ENCODE measurements around the gene GALNT7.

GALNT7 gene

DNA sequence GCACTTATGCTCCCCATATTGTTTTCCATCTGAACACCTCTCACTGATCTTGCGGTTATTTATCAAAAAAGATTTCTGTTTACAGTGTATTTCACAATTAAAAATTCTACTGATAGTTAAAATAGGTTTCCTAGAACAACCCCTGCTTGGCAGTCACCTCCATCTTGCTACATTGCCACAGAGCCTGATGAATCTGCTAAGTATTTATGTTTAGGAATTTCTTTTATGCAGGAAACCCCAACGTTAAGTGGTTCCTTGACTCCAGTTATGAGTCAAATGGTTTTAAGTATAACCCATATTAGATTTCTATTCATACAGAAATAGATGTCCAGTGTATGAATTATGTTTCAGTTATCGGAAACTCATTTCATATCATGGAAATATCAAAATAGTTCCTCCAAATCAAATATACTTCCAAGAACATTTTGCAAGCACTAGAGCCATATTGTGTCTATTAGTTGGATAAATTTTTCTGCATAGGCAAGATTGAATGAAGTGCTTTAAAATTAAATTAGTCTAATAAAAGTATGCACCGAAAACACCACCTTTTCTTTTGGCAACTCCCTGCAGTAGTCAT is 20.6 kb downstream of the GALNT7 start:
- TF ChIP-seq, protein P1, sequence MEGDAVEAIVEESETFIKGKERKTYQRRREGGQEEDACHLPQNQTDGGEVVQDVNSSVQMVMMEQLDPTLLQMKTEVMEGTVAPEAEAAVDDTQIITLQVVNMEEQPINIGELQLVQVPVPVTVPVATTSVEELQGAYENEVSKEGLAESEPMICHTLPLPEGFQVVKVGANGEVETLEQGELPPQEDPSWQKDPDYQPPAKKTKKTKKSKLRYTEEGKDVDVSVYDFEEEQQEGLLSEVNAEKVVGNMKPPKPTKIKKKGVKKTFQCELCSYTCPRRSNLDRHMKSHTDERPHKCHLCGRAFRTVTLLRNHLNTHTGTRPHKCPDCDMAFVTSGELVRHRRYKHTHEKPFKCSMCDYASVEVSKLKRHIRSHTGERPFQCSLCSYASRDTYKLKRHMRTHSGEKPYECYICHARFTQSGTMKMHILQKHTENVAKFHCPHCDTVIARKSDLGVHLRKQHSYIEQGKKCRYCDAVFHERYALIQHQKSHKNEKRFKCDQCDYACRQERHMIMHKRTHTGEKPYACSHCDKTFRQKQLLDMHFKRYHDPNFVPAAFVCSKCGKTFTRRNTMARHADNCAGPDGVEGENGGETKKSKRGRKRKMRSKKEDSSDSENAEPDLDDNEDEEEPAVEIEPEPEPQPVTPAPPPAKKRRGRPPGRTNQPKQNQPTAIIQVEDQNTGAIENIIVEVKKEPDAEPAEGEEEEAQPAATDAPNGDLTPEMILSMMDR (IDR thresholded peaks at IDR 0.05): no peak

- TF ChIP-seq, protein P1 (IDR thresholded peaks at IDR 0.05): no peak
These were observed 23.0 kb downstream of the GALNT7 start for GRCh38 chr4:173191623-173192041.

DNA sequence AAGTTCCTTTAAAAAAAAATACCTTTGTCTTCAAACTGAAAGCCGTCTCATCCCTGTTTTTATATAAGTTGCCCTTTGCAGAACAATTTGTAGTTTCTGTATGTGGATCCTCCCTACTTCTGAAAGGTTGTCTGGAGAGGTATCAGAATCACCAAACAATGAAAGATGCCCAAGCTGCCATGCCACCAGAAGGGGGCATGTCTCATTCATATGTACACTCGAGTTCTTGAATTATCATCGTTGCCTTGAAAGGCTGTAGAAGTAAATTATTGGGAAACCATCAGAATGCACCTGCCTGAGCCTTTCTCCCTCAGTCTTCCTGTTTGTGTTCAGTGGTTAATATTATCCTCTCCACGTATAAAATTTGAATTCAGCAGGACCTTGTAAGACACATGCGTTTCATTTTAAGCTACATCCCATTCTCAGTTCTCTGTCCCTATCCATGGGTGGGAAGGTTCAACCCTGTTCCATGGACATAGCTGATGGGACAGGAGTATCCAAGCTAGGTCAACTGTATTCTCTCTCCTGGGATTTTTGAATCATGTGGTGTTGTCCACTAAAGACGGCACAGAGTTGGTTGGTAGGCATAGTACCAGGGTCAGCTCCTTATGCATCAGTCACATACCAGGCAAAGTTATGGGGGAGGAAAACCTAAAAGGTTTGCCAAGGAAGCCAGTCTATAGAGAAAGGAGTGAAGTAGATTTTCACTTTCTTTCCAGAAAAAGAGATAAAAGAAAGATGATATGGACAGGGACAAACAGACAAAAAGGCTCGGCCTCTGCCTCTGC is 24.0 kb downstream of the GALNT7 start:
- TF ChIP-seq, protein P1 (IDR thresholded peaks at IDR 0.05): no peak

GRCh38 chr4:173194157-173194556 is 25.5 kb downstream of the GALNT7 start:
- TF ChIP-seq, protein P1 (IDR thresholded peaks at IDR 0.05): no peak

DNA sequence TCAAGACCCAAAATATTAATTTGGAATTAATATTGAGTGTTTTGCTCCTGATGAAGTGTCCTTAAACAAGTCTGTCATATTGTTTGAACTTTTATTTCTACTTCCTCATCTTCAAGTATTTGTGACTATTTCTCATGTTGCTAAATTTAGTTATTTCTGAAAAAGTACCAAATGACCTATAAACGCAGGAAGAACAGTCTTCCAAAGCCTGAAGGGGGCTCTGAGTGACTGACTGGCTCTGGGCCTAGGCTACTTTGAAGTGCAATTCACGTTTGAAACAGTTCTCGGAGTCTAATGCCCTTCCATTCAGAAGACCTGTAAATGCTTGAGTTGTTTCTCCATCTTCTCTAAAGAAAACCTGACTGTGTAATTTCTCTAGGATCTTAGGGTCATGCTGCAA is 26.5 kb downstream of the GALNT7 start:
- TF ChIP-seq, protein P1 (IDR thresholded peaks at IDR 0.05): no peak

- TF ChIP-seq, protein P1 (IDR thresholded peaks at IDR 0.05): no peak
These were observed 30.9 kb downstream of the GALNT7 start for GRCh38 chr4:173199553-173199952.

- TF ChIP-seq, protein P1 (IDR thresholded peaks at IDR 0.05): no peak
These were observed 31.7 kb downstream of the GALNT7 start for GRCh38 chr4:173200103-173200884.

Measured in LNCAP (cell line).